ENCODE data around the gene PPM1G. TPM values are rescaled to one million over a fixed set of nuclear protein-coding genes. Genes with fewer than 3 reads are reported as not detected.

The PPM1G gene
- total RNA-seq, 1 experiment from 2014 or later = 140 TPM

DNA sequence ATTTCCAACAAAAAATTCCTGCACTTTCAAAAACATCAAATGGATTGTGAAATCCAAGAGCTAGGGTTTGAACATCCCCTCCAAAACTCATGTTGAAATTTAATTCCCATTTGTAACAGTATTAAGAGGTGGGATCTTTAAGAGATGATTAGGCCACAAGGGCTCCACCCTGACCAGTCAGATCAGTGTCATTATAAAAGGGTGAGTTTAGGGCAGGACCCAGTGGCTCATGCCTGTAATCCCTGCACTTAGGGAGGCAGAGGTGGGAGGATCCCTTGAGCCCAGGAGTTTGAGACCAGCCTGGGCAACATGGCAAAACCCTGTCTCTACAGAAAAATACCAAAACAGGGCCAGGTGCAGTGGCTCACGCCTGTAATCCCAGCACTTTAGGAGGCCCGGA lies 61.8 kb downstream of the PPM1G start:
- RAD21 ChIA-PET (ENCODE audit: low non-redundant PET in 1 of 2, low total read pairs in 2 of 2, uncharacterized antibody in 2 of 2, unreplicated experiment in 2 of 2) = no interaction called here
- POLR2A ChIA-PET = no interaction called here
- Histone ChIP-seq H3K36me3 (ENCODE audit: control insufficient read depth in 1 of 2, insufficient read depth in 2 of 2, low read length in 2 of 2) (peaks cover 1 to 9% of the 10 kb centered on the region in 2 experiments; a peak in 3 of 4 replicates), H3K9ac (ENCODE audit: low read length) (no peak overlapping the region), H3K79me2 (ENCODE audit: insufficient read depth, low read length) (peaks cover 95% of the 10 kb centered on the region), H3K4me1 (ENCODE audit: control insufficient read depth in 1 of 2, insufficient read depth in 2 of 2, low read length in 2 of 2) (no peaks in the 10 kb centered on the region), H3K27ac (ENCODE audit: low read depth, low read length) (no peak overlapping the region), H3K4me2 (ENCODE audit: low read length) (no peak overlapping the region), H3K27me3 (ENCODE audit: insufficient read depth, low read length) (no peaks in the 10 kb centered on the region), H3K9me3 (ENCODE audit: control insufficient read depth in 1 of 2, insufficient read depth in 1 of 2, low read depth in 1 of 2, low read length in 2 of 2) (no peaks in the 10 kb centered on the region), H3K9me2 (ENCODE audit: insufficient read depth) (no peaks in the 10 kb centered on the region), H3K4me3 (replicated peaks in 1 of 2; ENCODE audit: low read depth in 1 of 2, low read length in 2 of 2) (no peak overlapping the region), H2AFZ (ENCODE audit: low read depth, low read length, poor library complexity, severe bottlenecking) (no peak overlapping the region), H4K20me1 (ENCODE audit: insufficient read depth) (no peaks in the 10 kb centered on the region)
- DNase-seq (ENCODE audit: low read depth, low spot score) (no peak), ATAC-seq (peak; percentile 32; the same call in 1 of the 2 replicates)
- no TSS peak for BruUV-seq (replicated peaks)
- intact Hi-C loops (cut with micrococcal nuclease) = no loop called here
- CTCF ChIA-PET = no interaction called here
- TF ChIP-seq CBX3 (IDR thresholded peaks at IDR 0.05; ENCODE audit: low read depth) (no peak), YY1 (IDR thresholded peaks at IDR 0.05; ENCODE audit: extremely low read depth, insufficient replicate concordance, low read depth, low read length) (no peak), SIN3A (IDR thresholded peaks at IDR 0.05; ENCODE audit: low read depth) (no peak), POLR2A (IDR thresholded peaks at IDR 0.05; ENCODE audit: borderline replicate concordance, extremely low read depth, insufficient read depth, insufficient read length) (no peak), EGR1 (IDR thresholded peaks at IDR 0.05; ENCODE audit: low read depth) (no peak), SRF (IDR thresholded peaks at IDR 0.05; ENCODE audit: low read depth) (no peak), ZFX (IDR thresholded peaks at IDR 0.05) (no peak), RAD21 (IDR thresholded peaks at IDR 0.05; ENCODE audit: low read depth) (no peak), SP1 (IDR thresholded peaks at IDR 0.05; ENCODE audit: low read depth) (no peak)
- TF ChIP-seq, protein P1, sequence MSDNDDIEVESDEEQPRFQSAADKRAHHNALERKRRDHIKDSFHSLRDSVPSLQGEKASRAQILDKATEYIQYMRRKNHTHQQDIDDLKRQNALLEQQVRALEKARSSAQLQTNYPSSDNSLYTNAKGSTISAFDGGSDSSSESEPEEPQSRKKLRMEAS (IDR thresholded peaks at IDR 0.05) = no peak
- TF ChIP-seq, protein P2, sequence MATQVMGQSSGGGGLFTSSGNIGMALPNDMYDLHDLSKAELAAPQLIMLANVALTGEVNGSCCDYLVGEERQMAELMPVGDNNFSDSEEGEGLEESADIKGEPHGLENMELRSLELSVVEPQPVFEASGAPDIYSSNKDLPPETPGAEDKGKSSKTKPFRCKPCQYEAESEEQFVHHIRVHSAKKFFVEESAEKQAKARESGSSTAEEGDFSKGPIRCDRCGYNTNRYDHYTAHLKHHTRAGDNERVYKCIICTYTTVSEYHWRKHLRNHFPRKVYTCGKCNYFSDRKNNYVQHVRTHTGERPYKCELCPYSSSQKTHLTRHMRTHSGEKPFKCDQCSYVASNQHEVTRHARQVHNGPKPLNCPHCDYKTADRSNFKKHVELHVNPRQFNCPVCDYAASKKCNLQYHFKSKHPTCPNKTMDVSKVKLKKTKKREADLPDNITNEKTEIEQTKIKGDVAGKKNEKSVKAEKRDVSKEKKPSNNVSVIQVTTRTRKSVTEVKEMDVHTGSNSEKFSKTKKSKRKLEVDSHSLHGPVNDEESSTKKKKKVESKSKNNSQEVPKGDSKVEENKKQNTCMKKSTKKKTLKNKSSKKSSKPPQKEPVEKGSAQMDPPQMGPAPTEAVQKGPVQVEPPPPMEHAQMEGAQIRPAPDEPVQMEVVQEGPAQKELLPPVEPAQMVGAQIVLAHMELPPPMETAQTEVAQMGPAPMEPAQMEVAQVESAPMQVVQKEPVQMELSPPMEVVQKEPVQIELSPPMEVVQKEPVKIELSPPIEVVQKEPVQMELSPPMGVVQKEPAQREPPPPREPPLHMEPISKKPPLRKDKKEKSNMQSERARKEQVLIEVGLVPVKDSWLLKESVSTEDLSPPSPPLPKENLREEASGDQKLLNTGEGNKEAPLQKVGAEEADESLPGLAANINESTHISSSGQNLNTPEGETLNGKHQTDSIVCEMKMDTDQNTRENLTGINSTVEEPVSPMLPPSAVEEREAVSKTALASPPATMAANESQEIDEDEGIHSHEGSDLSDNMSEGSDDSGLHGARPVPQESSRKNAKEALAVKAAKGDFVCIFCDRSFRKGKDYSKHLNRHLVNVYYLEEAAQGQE (IDR thresholded peaks at IDR 0.05; ENCODE audit: low read depth) = no peak
- TF ChIP-seq, protein P3, sequence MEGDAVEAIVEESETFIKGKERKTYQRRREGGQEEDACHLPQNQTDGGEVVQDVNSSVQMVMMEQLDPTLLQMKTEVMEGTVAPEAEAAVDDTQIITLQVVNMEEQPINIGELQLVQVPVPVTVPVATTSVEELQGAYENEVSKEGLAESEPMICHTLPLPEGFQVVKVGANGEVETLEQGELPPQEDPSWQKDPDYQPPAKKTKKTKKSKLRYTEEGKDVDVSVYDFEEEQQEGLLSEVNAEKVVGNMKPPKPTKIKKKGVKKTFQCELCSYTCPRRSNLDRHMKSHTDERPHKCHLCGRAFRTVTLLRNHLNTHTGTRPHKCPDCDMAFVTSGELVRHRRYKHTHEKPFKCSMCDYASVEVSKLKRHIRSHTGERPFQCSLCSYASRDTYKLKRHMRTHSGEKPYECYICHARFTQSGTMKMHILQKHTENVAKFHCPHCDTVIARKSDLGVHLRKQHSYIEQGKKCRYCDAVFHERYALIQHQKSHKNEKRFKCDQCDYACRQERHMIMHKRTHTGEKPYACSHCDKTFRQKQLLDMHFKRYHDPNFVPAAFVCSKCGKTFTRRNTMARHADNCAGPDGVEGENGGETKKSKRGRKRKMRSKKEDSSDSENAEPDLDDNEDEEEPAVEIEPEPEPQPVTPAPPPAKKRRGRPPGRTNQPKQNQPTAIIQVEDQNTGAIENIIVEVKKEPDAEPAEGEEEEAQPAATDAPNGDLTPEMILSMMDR (IDR thresholded peaks at IDR 0.05 in 2 of 3, conservative IDR thresholded peaks at IDR 0.05 in 1 of 3; ENCODE audit: borderline replicate concordance in 1 of 3, insufficient read depth in 1 of 3, low read depth in 2 of 3, low read length in 2 of 3) = no peak
- TF ChIP-seq, protein P4, sequence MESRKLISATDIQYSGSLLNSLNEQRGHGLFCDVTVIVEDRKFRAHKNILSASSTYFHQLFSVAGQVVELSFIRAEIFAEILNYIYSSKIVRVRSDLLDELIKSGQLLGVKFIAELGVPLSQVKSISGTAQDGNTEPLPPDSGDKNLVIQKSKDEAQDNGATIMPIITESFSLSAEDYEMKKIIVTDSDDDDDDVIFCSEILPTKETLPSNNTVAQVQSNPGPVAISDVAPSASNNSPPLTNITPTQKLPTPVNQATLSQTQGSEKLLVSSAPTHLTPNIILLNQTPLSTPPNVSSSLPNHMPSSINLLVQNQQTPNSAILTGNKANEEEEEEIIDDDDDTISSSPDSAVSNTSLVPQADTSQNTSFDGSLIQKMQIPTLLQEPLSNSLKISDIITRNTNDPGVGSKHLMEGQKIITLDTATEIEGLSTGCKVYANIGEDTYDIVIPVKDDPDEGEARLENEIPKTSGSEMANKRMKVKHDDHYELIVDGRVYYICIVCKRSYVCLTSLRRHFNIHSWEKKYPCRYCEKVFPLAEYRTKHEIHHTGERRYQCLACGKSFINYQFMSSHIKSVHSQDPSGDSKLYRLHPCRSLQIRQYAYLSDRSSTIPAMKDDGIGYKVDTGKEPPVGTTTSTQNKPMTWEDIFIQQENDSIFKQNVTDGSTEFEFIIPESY (IDR thresholded peaks at IDR 0.05; ENCODE audit: extremely low read depth, insufficient replicate concordance, low read length) = no peak
- TF ChIP-seq, protein P5, sequence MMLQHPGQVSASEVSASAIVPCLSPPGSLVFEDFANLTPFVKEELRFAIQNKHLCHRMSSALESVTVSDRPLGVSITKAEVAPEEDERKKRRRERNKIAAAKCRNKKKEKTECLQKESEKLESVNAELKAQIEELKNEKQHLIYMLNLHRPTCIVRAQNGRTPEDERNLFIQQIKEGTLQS (IDR thresholded peaks at IDR 0.05) = no peak

All from HCT116 (cell line).